Stimulated activated CD8-positive, alpha-beta memory T cell treated with anti-CD3 and anti-CD28 coated beads, Interleukin-2, amount 100 ng/mL, for 1 hour (primary cell): ENCODE data around the gene NUTF2.
"Not testable (repeated sequence)": the region's sequence is repeated elsewhere in the genome, so short reads cannot be mapped to it uniquely, and the experiment has no call there.

Source experiments
- DNase-seq, 2 donors: peaks; one replicate each; pipeline ENCODE4 v3.0.0-alpha.2; 2020; ENCODE audit warnings: low read depth in 2 of 2

NUTF2 gene

DNA sequence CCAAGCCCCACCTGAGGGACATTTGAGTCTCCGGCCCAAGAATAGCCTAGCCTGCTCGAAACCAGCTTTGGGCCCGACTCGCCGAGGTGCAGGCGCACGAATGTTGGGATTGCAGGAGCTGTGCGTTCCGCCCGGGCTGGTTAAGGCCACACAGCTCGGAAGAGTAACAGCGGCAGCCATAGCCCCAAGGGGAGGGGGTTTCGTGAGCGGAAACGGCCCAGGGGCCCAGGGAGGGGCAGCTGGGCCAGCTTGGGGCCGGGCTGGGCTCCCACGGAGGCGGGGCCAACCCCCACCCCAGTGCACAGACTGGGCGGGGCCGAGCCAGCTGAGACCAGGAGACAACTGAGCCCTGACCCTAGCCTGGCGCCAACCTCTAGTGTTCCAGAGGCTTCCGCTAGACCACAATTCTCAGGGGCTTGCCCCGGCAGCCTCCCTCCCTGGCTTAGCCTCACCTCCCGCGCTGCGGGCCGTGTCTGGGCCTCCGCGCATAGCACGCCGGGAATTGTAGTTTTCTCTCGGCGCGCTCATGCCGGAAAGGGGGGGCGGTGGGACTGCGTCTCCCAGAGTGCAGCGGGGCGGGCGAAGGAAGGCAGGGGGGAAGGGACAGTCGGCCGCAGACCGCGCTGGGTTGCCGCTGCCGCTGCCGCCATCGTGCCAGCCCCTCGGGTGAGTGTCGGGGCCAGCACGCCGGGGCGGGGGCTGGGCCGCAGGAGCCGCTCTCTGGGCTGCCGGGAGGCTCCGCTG, at the start of gene NUTF2:
TSS of gene NUTF2 (plus strand) at position 614 of the 744 bp plus-strand sequence. CDS start 18,198 bp downstream, outside the sequence.
- DNase-seq: peak; percentile 84 to 90

DNA sequence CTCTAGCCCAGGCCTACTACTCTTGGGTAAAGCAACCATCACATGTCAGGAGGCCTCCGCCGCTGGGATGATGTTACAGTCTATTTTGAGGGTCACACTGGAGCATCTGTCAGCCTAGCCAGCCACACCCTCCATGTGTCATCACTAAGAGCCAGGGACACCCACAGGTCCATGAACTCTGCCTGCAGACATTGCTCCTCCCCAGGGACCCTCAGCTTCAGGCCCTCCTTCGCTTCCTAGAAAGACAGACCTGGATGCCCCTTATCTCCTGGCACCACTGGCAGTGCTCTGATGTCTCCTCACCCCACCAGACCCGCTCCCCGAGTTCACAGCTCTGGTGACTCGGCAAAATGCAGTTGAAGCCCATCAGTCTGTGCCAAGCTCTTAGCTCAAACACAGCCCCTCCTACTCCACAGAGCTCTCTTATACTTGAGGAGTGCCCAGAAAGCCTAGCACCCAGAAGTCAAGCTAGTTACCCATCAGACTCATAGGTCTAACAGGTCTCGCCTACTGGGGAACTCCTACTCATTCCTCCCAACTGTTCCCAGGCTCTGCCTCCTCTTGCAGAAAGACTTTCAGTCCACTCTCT, 46.3 kb upstream of the NUTF2 start:
- no peak for DNase-seq

DNA sequence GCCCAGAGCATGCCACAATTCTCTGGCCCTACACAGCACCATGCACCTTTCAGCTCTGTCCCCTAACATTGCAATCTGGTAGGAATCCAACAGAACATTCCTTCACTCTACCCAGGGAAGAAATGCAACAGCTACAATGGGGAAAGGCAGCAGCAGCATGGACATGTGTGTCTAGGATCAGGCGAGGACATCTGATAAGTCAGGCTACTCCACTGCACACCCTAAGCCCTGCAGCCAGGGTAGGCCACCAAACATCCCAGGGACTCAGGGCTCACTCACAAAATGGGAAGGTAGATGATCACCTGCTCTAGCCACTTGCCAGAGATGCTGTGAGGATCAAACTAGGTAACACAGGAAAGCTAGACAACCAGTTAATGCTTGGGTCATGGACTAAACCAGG, 45.5 kb upstream of the NUTF2 start:
- no peak for DNase-seq

GRCh38 chr16:67801883-67802282, 44.9 kb upstream of the NUTF2 start:
- DNase-seq: no peak

DNA sequence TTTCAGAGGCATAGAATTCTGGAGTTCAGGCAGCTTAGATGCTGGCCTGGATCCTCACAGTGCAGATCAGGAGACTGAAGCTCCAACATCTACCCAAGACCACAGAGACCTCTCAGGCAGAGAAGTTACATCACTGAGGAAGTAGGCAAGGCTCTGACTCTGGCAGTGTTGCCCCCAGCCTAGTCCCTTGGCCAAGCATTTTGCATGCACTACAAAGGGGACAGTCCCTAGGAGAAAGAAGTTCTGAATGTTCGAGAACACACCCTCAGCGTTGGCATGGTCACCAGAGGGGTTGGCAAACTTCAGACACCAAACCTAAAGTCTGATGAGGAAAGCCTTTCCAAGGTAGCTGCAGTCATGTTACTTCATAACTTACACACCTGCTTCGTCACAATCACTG, 42.8 kb upstream of the NUTF2 start:
- DNase-seq: no peak

DNA sequence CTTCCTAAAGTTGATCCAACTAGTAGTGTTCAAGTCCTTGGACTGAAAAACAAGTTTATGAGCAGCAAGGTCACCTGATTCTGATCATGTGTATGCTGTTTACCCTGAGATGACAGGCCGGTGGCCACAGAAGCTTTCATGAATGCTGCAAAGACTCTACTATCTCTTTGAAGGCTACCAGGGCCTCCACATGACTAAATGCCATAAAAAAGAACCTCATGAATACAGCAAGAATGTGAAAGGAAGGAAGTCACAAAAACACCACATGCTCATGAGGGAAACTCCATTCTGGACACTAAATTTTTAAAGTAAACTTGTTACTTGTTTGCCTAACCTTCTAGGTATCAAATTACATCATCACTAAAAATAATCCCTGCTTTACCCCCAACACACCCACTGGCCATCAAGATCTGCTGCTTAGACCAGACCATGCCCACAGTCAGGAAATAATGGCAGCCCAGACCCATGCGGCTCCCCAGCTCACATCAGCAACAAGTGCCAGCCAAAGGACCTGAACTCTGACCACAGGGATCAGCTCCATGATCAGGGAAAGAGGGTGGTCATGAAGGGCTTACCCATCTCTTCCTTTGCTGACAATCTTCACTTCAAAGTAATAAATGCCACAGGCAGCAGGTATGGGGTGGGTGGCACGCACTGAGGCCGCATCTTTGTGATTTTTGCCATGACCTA, 41.7 kb upstream of the NUTF2 start:
- no peak for DNase-seq

DNA sequence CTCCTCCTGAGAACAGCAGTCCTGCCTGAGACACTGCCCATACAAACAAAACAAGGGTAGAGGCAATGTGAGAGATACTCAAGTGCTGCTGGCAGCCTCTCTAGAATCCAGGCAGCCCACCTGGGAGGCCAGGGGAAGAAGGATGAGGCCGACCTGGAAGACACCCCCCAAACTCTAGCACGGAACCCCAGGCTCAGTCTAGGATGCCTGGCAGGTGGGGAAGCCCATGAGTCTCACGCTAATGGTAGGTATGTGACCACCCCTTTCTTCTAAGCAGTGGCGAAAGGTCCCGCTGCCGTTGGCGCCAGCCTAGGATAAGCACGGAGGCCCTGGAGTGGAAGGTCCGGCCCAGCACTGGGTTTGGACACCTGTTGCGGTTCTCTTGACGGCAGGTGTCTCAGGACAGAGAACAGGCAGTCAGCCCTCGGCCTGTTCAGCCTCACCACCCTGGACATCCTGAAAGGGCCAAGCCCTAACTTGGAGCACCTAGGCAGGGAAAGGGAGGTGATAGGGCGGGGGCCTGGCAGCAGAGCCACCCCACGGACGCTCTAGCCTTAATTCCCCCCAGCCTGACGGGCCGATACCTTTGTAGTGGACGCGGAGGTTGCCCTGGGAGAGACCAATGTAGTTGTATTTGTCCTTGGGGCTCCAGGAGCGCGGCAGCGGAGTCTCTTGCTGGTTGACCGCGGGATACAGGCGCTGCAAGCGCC, 40.9 kb upstream of the NUTF2 start:
- DNase-seq: no peak

DNA sequence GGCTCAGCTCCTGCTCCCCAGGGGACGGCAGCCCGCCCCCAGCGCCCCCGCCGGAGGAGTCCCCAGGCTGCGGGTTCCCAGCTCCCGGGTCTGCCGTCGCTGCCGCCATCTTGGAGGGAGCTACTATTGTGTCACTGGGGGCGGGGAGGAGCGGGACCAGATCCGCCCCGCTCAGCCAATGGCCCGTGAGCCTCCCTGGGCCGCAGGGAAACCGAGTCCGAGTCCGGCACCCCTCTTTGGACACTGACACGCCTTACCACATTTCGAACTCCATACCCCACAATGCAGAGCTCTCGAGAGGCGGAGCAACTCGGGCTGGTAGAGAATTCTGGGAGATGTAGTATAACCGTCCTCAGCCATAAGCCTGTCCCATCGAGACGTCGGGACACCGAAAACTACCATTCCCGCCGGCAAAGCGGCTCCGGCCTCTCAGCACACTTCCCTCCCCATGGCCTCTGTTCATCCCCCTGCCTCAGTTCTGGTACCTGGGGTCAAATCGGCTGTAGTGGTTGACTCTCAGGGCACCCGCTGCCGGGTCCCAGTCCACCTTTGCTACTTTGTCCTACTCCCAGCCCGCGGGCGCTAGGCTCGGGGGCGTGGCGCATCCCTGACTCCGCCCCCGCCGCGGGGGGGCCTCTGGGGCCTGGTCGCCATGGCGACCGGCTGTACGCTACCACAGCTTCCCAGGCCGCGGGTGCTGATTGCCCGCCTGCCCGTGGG, 40.1 kb upstream of the NUTF2 start, which contains the start of the genes RANBP10 and TSNAXIP1:
TSS of gene RANBP10 (minus strand) at position 133 of the 720 bp plus-strand sequence. CDS start at position 109, 24 bp downstream.
TSS of gene TSNAXIP1 (plus strand) at position 462 of the 720 bp plus-strand sequence. CDS start 261 bp downstream, outside the sequence.
- peak; percentile 85 to 91 for DNase-seq

DNA sequence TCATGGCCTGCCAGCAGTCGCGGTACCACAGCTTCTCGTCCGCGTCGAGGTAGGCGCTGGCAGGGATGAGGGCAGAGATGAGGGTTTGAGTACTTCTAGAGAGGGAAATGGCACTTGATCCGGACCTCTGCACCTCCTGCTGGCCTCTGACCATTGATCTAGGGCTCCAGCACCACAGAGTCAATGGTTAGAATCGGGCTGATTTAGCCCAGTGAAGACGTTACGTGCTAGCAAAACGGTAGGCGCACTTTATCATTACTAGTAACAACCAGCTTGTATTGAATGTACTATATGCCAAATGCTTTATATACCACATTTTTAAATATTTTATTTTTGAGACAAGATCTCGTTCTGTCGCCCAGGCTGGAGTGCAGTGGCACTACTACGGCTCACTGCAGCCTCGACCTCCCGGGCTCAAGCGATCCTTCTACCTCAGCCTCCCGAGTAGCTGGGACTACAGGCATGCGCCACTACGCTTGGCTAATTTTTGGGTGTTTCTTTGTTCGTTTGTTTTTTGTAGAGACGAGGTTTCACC, 39.5 kb upstream of the NUTF2 start:
- DNase-seq: no peak

- DNase-seq: no peak
These were observed 34.8 kb upstream of the NUTF2 start for GRCh38 chr16:67811899-67812298.

GRCh38 chr16:67814567-67814966, 32.2 kb upstream of the NUTF2 start:
- no peak for DNase-seq

- no peak for DNase-seq
These were observed 26.0 kb upstream of the NUTF2 start for GRCh38 chr16:67820608-67821259.

GRCh38 chr16:67822511-67822910, 24.2 kb upstream of the NUTF2 start:
- no peak for DNase-seq

- DNase-seq: no peak
These were observed 21.6 kb upstream of the NUTF2 start for GRCh38 chr16:67825119-67825518.

GRCh38 chr16:67825906-67826305, 20.8 kb upstream of the NUTF2 start:
- DNase-seq: no peak

GRCh38 chr16:67828651-67829050, 18.1 kb upstream of the NUTF2 start:
- DNase-seq: no peak

DNA sequence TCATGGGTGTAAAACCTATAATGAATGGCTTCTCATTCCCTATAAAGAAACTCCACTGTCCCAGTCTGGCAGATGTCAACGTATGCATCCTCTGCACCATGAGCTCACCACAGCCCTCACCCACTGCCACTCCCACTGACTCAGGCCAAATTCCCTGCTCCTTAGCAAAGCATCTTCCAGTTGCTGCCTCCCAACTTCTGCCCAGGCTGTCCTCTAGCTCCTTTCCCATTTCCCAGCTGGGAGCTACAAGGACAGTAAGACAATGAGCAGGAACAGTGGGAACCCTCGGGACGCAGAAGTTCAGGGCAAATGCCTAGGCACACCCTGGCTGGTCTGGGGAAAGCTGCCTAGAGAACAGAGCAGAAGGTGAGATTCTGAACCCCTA, 13.7 kb upstream of the NUTF2 start:
- no peak for DNase-seq

GRCh38 chr16:67833415-67834241, 13.1 kb upstream of the NUTF2 start:
- DNase-seq: peak; percentile 79 to 82

DNA sequence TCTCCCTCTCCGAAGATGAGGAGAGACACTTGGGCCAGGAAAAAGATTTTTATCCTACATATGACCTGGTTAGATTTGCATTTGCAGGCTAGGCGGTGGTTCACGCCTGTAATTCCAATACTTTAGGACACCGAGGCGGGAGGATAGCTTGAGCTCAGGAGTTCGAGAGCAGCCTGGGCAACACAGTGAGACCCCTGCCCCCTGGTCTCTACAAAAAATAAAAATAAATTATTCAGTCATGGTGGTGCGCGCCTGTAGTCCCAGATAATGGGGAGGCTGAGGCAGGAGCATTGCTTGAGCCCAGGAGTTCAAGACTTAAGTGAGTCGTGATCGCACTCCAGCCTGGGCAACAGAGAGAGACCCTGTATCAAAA, 12.5 kb upstream of the NUTF2 start:
- no peak for DNase-seq

- not testable (repeated sequence) for DNase-seq
These were observed 9.5 kb upstream of the NUTF2 start for GRCh38 chr16:67837190-67837589.
